ENCODE data around the gene HCRTR2. TPM values are rescaled to one million over a fixed set of nuclear protein-coding genes. Genes with fewer than 3 reads are reported as not detected.
"Not testable (repeated sequence)": the region's sequence is repeated elsewhere in the genome, so short reads cannot be mapped to it uniquely, and the experiment has no call there.

The HCRTR2 gene
- total and polyA plus RNA-seq, 2 of the 8 experiments (the other 6 are each of a cell fraction or from before 2014, with no cell fraction given): 0.19 to 0.23 TPM

DNA sequence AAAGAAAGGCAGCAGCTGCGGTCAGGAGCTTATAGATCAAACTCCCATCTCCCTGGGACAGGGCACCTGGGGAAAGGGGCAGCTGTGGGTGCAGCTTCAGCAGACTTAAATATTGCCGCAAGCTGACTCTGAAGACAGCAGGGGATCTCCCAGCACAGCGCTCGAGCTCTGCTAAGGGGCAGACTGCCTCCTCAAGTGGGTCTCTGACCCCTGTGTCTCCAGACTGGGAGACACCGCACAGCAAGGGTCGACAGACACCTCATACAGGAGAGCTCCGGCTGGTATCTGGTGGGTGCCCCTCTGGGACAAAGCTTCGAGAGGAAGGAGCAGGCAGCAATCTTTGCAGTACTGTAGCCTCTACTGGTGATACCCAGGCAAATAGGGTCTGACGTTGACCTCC, 15.5 kb upstream of the HCRTR2 start:
- H3K4me2 ChIP-seq (ENCODE audit: insufficient read depth in 1 of 2, low read depth in 2 of 2, low read length in 2 of 2); H3K9me3 ChIP-seq (ENCODE audit: insufficient read depth in 2 of 2, low read depth in 1 of 2, low read length in 1 of 2); H4K5ac ChIP-seq (ENCODE audit: insufficient read length, low read depth, low read length); H2BK15ac ChIP-seq (ENCODE audit: low read length); H4K20me1 ChIP-seq (replicated peaks in 1 of 2; ENCODE audit: control insufficient read depth in 1 of 2, insufficient read depth in 2 of 2, low read length in 2 of 2); H2BK5ac ChIP-seq (ENCODE audit: low read depth, low read length); POLR2A ChIA-PET (ENCODE audit: partially characterized antibody); DNase-seq (ENCODE audit: low read depth in 1 of 2, low spot score in 2 of 2); FAIRE-seq; H3K18ac ChIP-seq (ENCODE audit: extremely low read depth, low read length); H3K79me1 ChIP-seq (ENCODE audit: low read depth, low read length); H2BK20ac ChIP-seq (ENCODE audit: low read length); H3K36me3 ChIP-seq (ENCODE audit: control insufficient read depth in 2 of 4, insufficient read depth in 4 of 4, low read length in 3 of 4); H3K27me3 ChIP-seq (replicated peaks in 1 of 4; ENCODE audit: control insufficient read depth in 3 of 4, extremely low read depth in 1 of 4, insufficient read depth in 3 of 4, low read length in 3 of 4); H3K23me2 ChIP-seq (ENCODE audit: low read depth, low read length); H2AK5ac ChIP-seq (ENCODE audit: low read depth, low read length); H3K23ac ChIP-seq (ENCODE audit: insufficient read length); H2BK120ac ChIP-seq (replicated peaks; ENCODE audit: low read depth, low read length); H3K4me3 ChIP-seq (ENCODE audit: extremely low read depth in 1 of 4, insufficient read depth in 2 of 4, low read depth in 3 of 4, low read length in 4 of 4); H4K8ac ChIP-seq (ENCODE audit: extremely low read depth, insufficient read depth, low read length); H3K56ac ChIP-seq (replicated peaks; ENCODE audit: insufficient read length, low read depth, low read length); H3K4me1 ChIP-seq (replicated peaks in 1 of 4; ENCODE audit: control insufficient read depth in 3 of 4, insufficient read depth in 4 of 4, low read length in 3 of 4); H3K27ac ChIP-seq (ENCODE audit: low read depth, low read length); H4K91ac ChIP-seq (replicated peaks; ENCODE audit: insufficient read length, low read length); H3K4ac ChIP-seq (replicated peaks; ENCODE audit: insufficient read length, low read depth, low read length); H3K14ac ChIP-seq (ENCODE audit: insufficient read length); H2BK12ac ChIP-seq (ENCODE audit: low read depth, low read length); H2AFZ ChIP-seq (ENCODE audit: low read length); H3K9ac ChIP-seq (replicated peaks in 1 of 4; ENCODE audit: extremely low read depth in 1 of 4, low read depth in 3 of 4, low read length in 3 of 4); H3K79me2 ChIP-seq (ENCODE audit: control insufficient read depth in 1 of 2, insufficient read depth in 2 of 2, low read length in 2 of 2): not testable (repeated sequence)
- CTCF ChIA-PET (ENCODE audit: partially characterized antibody): interaction anchor here (0.8 to 0.9 kb wide), 2 partner anchors 11 to 57 kb away, joined by 3 to 4 read pairs; no protein-coding TSS in a partner anchor
- WGBS, 2 experiments (ENCODE audit: extremely low coverage in 1 of 2, insufficient coverage in 1 of 2, insufficient read length in 1 of 2, insufficient replicate concordance in 2 of 2, low coverage in 1 of 2, low lambda C conversion rate in 2 of 2, missing lambda C conversion rate in 1 of 2): 97% methylated on average over 8 of the region's 9 CpGs; no CpG with 5 or more reads in 1 of the 2 experiments

Measured in H1 (cell line).